Breast epithelium (tissue), 3 donors: ENCODE measurements around the gene PPP5C.

ENCODE experiments used
- POLR2A ChIP-seq: fragments of 450-650 bp; IDR thresholded peaks from one replicate; pipeline ENCODE4 v1.6.1; 2016; ENCODE audit warnings: antibody characterized with exemption, mild to moderate bottlenecking, moderate library complexity
- POLR2AphosphoS5 ChIP-seq, 3 donors: sonication (generic); formaldehyde crosslinking; IDR thresholded peaks; one replicate each; pipeline ENCODE4 v1.6.1; 2017; ENCODE audit warnings: antibody characterized with exemption in 3 of 3

DNA sequence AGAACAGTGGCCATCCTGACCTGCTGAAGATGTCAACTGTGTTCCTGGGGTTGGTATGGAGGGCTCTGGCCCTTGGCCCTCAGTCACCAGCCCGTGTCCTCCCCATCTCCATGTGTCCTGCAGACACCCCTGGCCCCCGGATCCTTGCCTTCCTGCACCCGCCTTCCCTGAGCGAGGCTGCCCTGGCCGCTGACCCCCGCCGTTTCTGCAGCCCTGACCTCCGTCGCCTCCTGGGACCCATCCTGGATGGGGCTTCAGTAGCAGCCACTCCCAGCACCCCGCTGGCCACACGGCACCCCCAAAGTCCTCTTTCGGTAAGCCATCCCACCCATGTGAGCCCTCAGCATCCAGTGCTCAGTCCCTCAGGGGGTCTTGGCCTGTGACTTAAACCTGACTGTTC lies 25.2 kb upstream of the PPP5C start:
- TF ChIP-seq POLR2AphosphoS5 (IDR thresholded peaks at IDR 0.05) (no peak), POLR2A (no peak)
